Camera-type eye (tissue), 1 donor: ENCODE measurements around the gene PROCR. TPM values are rescaled to one million over a fixed set of nuclear protein-coding genes. Genes with fewer than 3 reads are reported as not detected.

ENCODE experiments used
- total RNA-seq: library from RNA; depleted of rRNA; stranded (reverse); fragments of >200 nt; gene quantifications from one replicate; pipeline ENCODE4 v1.2.3, GENCODE V29; 2014

PROCR gene
- 22.7 TPM for total RNA-seq

GRCh38 chr20:35171753-35172433 lies at the start of gene PROCR:
Gene PROCR (plus strand): TSS chr20:35172072. CDS start chr20:35172155, 83 bp downstream.

GRCh38 chr20:35146920-35147574 lies 24.8 kb upstream of the PROCR start, which contains the start of gene EDEM2:
Gene EDEM2 (minus strand): TSS chr20:35147336. CDS start chr20:35147258, 78 bp downstream.

GRCh38 chr20:35226126-35226883 lies 54.4 kb downstream of the PROCR start, which contains the start of gene MMP24:
Gene MMP24 (plus strand): TSS chr20:35226690. CDS start chr20:35226739, 49 bp downstream.

Other genes with a start within 250 kb of the PROCR start
- 99.4 TPM for gene GSS, start 216.3 kb upstream of the PROCR start, total RNA-seq
- gene MYH7B, start 216.2 kb upstream of the PROCR start, total RNA-seq, result 10.7 TPM
- gene TRPC4AP, start 79.3 kb upstream of the PROCR start, total RNA-seq, result 76.2 TPM
- 13.7 TPM for gene EDEM2, start 24.7 kb upstream of the PROCR start, total RNA-seq
- gene MMP24, start 54.6 kb downstream of the PROCR start, total RNA-seq, result 15.1 TPM
- 18.3 TPM for gene MMP24OS, start 106.0 kb downstream of the PROCR start, total RNA-seq
- 47.2 TPM for gene EIF6, start 112.7 kb downstream of the PROCR start, total RNA-seq
- 0.16 TPM for gene FAM83C, start 120.4 kb downstream of the PROCR start, total RNA-seq
- 42.7 TPM for gene UQCC1, start 239.9 kb downstream of the PROCR start, total RNA-seq